HUES6 (cell line): Measurements from ENCODE around the gene ELOVL2.
"Not testable (repeated sequence)": the region's sequence is repeated elsewhere in the genome, so short reads cannot be mapped to it uniquely, and the experiment has no call there.

Experiments
- H3K27ac ChIP-seq: 2 replicates; pipeline ENCODE4 v1.7.0; 2013; ENCODE audit warnings: low read depth, mild to moderate bottlenecking, low read length, inconsistent platforms
- H3K27me3 ChIP-seq: 2 replicates; pipeline ENCODE4 v1.6.1; 2013; ENCODE audit warnings: low read length; ENCODE audit not compliant: control insufficient read depth, insufficient read depth
- H3K36me3 ChIP-seq: 2 replicates; pipeline ENCODE4 v1.6.1; 2013; ENCODE audit warnings: low read length; ENCODE audit not compliant: control insufficient read depth, insufficient read depth
- H3K4me1 ChIP-seq: 2 replicates; pipeline ENCODE4 v1.6.1; 2013; ENCODE audit warnings: low read length; ENCODE audit not compliant: control insufficient read depth, insufficient read depth
- H3K4me3 ChIP-seq: 2 replicates; pipeline ENCODE4 v1.5.1; 2013; ENCODE audit warnings: low read depth, low read length
- H3K9ac ChIP-seq: one replicate; pipeline ENCODE4 v1.6.1; 2013; ENCODE audit warnings: mild to moderate bottlenecking, low read length
- H3K9me3 ChIP-seq: 2 replicates; pipeline ENCODE4 v1.6.1; 2013; ENCODE audit warnings: low read depth, low read length; ENCODE audit not compliant: control insufficient read depth, insufficient read depth

ELOVL2 gene

DNA sequence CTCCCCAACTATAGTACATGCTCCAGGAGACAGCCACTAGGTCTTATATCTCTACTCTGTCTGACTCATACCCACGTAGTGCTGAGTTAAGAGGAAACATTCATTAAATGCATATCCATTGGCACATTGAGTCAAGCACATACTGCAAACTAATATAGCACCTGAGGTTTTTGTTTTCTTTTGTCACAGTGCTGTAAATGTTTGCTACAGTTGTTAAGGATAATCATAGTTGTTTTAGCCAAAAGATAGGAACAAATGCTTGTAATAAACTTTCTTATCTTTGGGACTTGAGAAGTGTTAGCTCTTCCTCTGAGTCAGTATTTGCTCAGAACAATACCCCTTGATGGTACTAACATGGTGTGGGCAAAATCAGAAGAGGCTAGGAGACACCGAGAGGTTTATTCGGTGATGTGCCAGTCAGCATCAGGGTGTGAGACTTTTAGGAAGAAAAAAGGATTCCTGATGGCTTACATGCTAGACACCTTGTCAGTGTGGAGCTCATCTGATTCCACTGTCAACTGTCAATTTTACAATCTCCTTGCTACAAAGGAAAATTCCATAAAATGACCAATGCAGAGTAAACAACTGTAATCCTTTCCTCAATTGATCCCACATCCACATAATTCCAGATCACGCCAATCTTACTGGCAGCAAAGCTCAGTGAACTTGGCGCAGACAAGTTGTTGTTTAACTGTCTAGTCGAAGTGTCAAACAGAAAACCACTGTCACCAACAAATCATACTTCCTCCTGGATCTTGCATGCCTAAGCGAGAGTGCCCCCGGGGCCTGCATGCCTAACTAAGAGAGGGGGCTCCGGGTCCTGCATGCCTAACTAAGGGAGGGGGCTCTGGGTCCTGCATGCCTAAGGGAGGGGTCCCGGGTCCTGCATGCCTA lies 36.1 kb downstream of the ELOVL2 start:
- Histone ChIP-seq H3K36me3 (no peaks in the 10 kb centered on the region), H3K9me3 (no peaks in the 10 kb centered on the region), H3K27me3 (no peaks in the 10 kb centered on the region), H3K4me1 (peaks cover 22% of the 10 kb centered on the region), H3K4me3 (no peak overlapping the region), H3K27ac (no peak overlapping the region), H3K9ac (no peak overlapping the region)

DNA sequence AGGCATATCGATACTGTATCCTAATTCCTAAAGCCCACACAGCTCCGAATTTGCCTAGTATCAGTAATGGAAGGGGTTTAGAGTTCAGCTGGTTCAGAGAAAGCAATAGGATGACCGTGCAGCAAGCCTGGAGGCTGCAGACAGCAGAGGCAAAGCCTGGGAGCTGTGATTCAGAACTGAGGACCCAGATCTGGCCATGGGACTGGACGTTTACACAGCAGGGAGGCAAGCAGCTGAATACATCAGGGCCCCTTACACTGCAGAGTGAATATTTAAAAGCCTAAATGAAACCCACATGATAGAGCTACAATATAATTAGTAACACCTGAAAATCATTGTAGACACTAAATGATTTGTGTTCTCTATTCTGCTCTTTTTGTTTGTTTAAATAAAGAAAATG lies 38.0 kb downstream of the ELOVL2 start:
- no peak overlapping the region for H3K9ac ChIP-seq
- no peaks in the 10 kb centered on the region for H3K36me3 ChIP-seq
- H3K27me3 ChIP-seq: no peaks in the 10 kb centered on the region
- peaks cover 19% of the 10 kb centered on the region for H3K4me1 ChIP-seq
- H3K4me3 ChIP-seq: no peak overlapping the region
- no peak overlapping the region for H3K27ac ChIP-seq
- H3K9me3 ChIP-seq: no peaks in the 10 kb centered on the region

DNA sequence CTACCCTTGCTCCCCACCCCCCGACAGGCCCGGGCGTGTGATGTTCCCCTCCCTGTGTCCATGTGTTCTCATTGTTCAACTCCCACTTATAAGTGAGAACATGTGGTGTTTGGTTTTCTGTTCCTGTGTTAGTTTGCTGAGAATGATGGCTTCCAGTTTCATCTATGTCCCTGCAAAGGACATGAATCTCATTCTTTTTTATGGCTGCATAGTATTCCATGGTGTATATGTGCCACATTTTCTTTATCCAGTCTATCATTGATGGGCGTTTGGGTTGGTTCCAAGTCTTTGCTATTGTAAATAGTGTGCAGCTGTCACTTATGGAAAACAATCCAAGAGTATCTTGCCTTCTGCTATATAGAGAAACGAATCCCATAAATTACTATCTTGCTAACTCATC lies 40.8 kb downstream of the ELOVL2 start:
- not testable (repeated sequence) for H3K4me3 ChIP-seq, H3K27me3 ChIP-seq, H3K27ac ChIP-seq, H3K9me3 ChIP-seq, H3K4me1 ChIP-seq, H3K36me3 ChIP-seq, H3K9ac ChIP-seq

DNA sequence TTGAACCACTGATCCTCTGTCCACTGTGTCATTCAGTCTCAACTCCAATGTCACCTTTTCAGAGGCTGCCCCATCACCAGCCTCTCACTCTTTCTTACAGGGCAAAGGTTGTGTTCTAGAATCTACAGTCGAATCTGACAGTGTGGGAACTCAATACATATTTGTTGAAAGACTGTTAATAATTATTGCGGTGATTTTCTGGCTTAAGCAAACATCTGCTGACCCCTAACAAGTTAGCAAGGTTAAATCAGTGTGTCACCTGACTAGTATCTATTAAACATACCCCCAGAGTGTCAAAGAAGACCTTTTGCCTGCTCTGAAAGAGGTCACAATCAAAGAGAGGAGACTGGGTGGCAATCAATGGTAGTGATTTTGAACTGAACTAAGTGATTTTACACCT lies 41.9 kb downstream of the ELOVL2 start:
- no peaks in the 10 kb centered on the region; the same call in 1 of the 2 replicates for H3K4me1 ChIP-seq
- H3K9me3 ChIP-seq: no peaks in the 10 kb centered on the region
- H3K9ac ChIP-seq: no peak overlapping the region
- no peaks in the 10 kb centered on the region for H3K27me3 ChIP-seq
- no peaks in the 10 kb centered on the region for H3K36me3 ChIP-seq
- H3K27ac ChIP-seq: no peak overlapping the region
- H3K4me3 ChIP-seq: no peak overlapping the region

DNA sequence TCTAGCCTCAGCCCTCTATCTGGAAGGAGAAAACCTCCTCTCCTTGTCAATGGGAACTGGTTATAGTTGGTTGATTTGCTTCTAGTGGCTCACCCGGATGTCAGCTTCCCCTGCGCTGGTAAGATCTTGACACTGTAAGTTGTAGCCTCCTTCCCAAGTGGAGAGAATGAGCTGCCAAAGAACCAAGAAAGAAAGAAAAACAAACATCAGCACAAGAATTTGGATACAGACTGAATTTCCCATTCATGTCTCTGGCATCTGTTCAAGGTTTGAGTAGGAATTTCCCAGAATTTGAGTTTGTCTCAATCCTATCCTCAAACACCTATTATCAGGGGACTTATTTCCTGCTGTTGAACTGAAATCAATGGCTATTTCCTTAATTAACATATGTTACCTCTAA lies 44.1 kb downstream of the ELOVL2 start:
- no peaks in the 10 kb centered on the region for H3K9me3 ChIP-seq
- no peaks in the 10 kb centered on the region for H3K36me3 ChIP-seq
- no peak overlapping the region for H3K27ac ChIP-seq
- peaks cover 6% of the 10 kb centered on the region for H3K4me1 ChIP-seq
- H3K9ac ChIP-seq: no peak overlapping the region
- no peaks in the 10 kb centered on the region for H3K27me3 ChIP-seq
- no peak overlapping the region for H3K4me3 ChIP-seq

DNA sequence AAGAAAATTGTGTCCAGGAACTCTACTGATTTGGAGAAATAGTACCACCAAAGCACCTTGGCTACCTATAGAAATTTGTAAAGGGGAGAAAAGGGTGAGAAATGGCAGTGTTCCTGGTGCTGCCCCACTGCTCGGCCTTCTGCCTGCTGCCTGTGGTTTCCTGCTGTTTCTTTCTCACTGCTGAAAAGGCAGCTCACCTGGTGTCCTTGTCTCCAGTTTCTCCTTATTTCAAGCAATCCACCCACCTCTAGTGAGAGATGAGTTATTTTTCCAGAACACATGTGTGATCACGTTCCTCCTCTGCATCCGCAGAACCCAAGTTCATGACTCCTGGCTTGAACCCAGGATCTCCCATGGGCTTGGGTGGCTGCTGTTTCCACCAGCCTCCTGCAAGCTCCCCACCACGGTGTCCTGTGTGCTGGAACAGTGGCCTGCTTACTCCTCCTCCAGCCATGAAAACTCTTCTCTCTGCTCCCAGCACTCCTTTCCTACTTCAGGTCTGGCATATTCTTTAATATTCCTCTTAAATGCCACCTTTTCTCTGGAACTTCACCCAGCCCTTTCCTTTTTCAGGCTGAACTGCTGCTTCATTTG lies 48.9 kb downstream of the ELOVL2 start:
- no peaks in the 10 kb centered on the region for H3K36me3 ChIP-seq
- H3K4me1 ChIP-seq: peaks cover 9% of the 10 kb centered on the region
- H3K27me3 ChIP-seq: no peaks in the 10 kb centered on the region
- H3K4me3 ChIP-seq: no peak overlapping the region
- no peak overlapping the region for H3K27ac ChIP-seq
- no peaks in the 10 kb centered on the region for H3K9me3 ChIP-seq
- no peak overlapping the region for H3K9ac ChIP-seq

DNA sequence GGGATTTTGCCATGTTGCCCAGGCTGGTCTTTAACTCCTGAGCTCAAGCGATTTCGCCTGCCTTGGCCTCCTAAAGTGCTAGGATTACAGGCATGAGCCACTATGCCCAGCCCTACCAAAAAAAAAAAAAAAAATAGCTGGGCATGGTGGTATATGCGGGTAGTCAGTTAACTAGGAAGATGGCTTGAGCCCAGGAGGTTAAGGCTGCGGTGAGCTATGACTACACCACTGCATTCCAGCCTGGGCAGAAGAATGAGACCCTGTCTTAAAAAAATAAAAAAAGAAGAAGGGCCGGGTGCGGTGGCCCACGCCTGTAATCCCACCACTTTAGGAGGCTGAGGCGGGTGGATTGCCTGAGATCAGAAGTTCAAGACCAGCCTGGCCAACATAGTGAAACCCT lies 50.2 kb downstream of the ELOVL2 start:
- no peaks in the 10 kb centered on the region for H3K9me3 ChIP-seq
- H3K27ac ChIP-seq: no peak overlapping the region
- no peak overlapping the region for H3K4me3 ChIP-seq
- H3K4me1 ChIP-seq: peaks cover 9% of the 10 kb centered on the region
- no peaks in the 10 kb centered on the region for H3K27me3 ChIP-seq
- no peak overlapping the region for H3K9ac ChIP-seq
- H3K36me3 ChIP-seq: no peaks in the 10 kb centered on the region

DNA sequence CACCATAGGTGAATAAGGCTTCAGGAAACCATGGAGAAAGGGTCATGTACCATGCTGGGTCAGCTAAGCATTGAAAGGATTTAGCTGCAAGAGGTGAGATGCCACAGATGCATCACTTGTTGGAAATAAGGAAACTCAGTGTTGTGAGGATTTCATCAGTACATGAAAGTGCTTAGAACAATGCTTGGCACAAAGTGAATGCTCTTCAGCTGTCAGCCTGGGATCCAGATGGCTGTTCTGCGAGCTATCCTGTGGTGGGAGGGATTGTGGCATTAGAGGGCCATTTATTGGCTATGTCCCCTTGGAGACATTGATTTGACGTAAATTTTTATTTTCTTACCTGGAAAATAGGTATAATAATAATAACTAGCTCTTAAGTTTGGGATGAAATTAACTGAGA lies 53.0 kb downstream of the ELOVL2 start:
- H3K4me1 ChIP-seq: peaks cover 9% of the 10 kb centered on the region
- no peaks in the 10 kb centered on the region for H3K36me3 ChIP-seq
- H3K9me3 ChIP-seq: no peaks in the 10 kb centered on the region
- H3K4me3 ChIP-seq: no peak overlapping the region
- no peak overlapping the region for H3K27ac ChIP-seq
- no peak overlapping the region for H3K9ac ChIP-seq
- no peaks in the 10 kb centered on the region for H3K27me3 ChIP-seq

DNA sequence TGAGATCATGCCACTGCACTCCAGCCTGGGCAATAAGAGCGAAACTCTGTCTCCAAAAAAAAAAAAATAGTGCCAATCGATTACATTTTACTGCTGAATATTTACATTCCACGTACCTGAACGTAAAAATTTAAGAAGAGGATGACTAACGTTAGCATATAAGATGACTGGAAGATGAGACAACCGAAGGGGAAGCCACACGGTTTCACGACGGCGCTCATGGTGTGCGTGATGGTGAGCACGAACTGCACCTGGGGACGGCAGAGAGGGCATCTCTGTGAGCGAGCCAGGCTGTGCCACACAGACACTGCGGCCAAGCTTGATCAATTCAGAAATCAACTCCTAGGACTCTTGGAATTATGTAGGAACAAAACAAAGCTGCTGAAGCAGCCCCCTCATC lies 54.5 kb downstream of the ELOVL2 start:
- H3K27me3 ChIP-seq: no peaks in the 10 kb centered on the region
- H3K4me1 ChIP-seq: no peaks in the 10 kb centered on the region
- no peak overlapping the region for H3K9ac ChIP-seq

DNA sequence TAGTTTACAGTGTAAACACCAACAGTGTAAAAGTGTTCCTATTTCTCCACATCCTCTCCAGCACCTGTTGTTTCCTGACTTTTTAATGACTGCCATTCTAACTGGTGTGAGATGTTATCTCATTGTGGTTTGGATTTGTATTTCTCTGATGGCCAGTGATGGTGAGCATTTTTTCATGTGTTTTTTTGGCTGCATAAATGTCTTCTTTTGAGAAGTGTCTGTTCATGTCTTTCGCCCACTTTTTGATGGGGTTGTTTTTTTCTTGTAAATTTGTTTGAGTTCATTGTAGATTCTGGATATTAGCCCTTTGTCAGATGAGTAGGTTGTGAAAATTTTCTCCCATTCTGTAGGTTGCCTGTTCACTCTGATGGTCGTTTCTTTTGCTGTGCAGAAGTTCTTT lies 59.1 kb downstream of the ELOVL2 start:
- H3K27ac ChIP-seq, H3K4me1 ChIP-seq, H3K4me3 ChIP-seq, H3K9me3 ChIP-seq, H3K27me3 ChIP-seq, H3K9ac ChIP-seq, H3K36me3 ChIP-seq: not testable (repeated sequence)

More for the DNA sequence above, 54.5 kb downstream of the ELOVL2 start:
- H3K36me3 ChIP-seq: no peaks in the 10 kb centered on the region
- H3K27ac ChIP-seq: no peak overlapping the region
- no peaks in the 10 kb centered on the region for H3K9me3 ChIP-seq
- no peak overlapping the region for H3K4me3 ChIP-seq

DNA sequence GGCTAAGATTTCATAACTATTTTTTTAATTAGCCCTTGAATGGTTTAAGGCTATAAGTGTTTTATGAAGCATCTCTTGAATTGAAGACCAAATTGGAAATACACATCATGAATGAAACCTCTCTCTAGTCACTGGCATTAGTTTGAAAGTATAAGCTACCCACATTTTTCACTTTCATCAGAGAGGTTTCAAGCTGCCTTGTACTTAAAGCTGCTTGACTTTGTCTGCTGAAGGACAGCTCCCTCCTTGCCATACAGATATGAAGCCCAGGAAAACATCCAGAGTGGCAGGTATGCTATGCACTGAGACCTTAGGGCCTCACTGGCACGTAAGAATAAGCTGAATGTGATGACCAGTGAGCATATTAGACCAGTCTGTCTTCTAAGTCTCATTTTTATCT lies 62.7 kb downstream of the ELOVL2 start:
- Histone ChIP-seq H3K27ac (no peak overlapping the region), H3K9ac (no peak overlapping the region), H3K36me3 (no peaks in the 10 kb centered on the region), H3K4me1 (no peaks in the 10 kb centered on the region), H3K4me3 (no peak overlapping the region), H3K27me3 (no peaks in the 10 kb centered on the region), H3K9me3 (no peaks in the 10 kb centered on the region)
